Measurements from ENCODE around the gene KCNA5.

KCNA5 gene

DNA sequence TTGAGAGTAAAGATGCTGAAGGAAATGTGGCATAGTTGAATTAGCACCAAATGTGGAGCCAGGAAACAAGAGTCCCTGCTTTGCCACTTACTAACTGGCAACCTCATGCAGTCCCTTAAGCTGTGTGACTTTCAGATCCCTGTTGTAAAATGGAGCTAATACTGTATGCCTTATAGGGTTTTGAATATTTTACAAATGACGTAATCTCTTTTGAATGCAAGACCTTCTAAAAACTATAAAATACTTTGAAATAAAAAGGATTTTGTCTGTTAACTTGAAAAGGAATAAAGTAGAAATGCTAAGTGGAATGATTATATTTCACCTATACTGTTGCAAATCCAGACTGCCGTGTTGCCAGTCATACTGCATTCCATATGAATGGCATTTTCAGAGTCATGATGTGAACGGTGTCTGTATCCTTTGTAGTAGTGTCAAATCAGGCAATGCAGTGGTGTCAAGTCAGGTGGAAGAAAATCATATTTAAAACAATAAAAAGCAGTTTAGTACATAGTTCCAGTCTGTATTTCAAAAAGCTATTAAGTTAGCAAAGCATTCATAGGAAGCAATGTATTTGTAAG lies 21.3 kb downstream of the KCNA5 start:
- no peak for DNase-seq (ENCODE audit: low read depth in 3 of 3)

DNA sequence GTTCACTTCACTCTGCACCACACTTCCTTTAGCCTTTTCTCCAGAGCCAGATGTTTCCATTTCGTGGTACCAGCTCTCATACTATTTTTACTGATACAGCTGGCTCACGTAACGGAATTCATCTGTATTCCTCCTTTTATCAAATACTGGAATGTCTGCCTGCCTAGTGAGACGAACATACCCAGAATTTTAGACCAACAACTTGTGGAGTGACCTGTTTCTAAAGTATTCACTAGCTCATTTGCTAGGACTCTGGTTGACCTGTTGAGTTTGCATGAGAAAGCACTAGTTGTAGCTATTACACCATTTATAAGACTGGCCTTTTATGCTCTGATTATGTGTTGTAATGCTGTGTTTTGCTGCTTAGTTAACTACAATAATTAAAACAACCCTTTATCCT lies 22.6 kb downstream of the KCNA5 start:
- no peak for DNase-seq (ENCODE audit: low read depth in 3 of 3)

DNA sequence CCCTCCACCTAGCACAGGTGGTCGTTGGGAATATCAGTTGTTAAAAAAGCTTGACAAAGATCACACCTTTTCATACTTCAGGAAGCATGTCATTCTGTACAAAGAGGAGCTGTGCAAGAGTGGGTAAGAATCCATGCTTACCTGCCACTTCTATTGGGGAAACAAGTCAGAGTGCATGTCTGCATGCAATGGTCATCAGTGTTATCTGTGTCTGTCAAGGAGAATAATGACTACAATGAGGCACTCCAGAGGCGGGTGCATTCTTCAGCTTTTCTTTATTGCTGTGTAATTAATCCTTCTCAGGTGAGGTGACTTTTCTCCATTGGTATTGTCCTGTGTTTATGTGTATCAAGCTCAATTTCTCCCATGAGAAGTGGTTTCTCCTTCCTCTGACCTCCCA lies 24.4 kb downstream of the KCNA5 start:
- no peak for DNase-seq (ENCODE audit: low read depth in 3 of 3)

DNA sequence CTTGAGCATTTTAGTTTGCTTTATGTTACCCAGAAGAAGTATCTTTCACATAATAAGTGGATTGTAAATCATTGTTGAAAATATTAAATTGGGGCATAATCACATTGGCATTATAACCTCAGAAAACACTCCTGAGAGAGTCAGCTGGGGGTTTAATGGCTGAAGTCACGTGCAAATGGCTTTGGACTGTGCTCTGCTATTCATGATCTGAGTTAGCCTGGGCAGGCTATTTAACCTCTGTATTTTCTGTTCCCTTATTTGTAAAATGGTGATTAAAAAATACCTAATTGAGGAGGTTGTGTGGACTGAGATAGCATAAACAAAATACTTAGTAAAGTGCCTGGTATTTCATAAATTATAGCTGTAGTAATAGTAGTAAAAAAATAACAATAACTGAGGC lies 24.9 kb downstream of the KCNA5 start:
- DNase-seq (ENCODE audit: low read depth in 3 of 3) = no peak

DNA sequence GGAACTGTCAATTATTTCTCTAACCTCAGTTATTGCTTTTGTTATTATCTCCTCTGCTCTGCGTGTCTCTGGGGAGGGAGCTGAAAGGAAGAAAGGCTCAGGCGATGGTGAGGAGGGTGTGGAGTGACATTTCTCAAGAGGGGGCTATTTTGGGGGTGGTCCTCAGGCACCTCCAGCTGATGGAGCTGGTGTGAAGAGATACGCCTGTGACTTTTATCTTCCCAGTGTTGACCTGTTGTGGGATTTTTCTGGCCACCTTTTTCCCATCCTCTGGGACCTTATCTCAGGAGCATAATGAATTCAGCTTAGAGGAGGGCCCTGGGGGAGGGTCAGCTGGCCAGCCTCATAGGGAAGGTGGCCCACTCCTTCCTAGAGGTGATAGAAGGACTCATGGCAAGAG lies 26.4 kb downstream of the KCNA5 start:
- DNase-seq (ENCODE audit: low read depth in 3 of 3) = no peak

DNA sequence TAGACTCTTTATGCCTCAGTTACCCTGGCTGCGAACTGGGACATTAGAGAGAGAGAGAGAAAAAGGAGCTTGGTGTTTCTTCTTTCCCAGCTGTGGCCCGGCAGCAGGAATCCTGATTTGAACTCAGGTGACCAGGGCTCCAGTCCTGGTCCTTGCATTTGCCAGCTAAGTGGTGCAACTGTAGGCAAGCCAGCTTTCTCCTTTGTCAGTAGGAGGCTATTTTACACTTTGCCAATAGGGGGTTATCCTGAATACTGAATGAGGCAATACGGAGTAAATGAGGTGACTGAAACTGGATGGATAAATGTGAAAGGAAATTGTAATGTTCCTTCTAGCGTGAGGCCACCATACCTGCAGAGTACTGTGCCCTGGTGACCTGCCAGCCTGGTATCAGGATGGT lies 27.8 kb downstream of the KCNA5 start:
- no peak for DNase-seq (ENCODE audit: low read depth in 3 of 3)

DNA sequence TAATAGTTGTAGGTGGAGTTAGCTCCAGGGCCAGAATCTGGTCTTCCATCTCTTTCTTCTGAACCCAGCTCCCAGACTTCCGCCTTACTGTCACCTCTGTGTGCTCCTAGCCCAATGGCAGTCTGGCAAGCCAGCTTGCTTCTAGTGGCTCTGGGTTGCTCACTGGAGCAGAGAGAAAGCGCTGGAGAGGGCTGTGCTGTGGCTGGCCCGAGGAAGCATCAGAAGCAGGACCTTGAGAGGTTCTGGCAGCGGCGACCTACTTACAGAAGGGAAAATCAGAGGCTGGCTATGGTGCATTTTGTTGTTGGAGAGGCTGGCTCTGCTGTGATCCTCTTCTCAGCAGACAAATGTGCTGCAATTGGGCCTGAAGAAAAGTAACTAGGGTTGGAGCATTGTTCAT lies 28.6 kb downstream of the KCNA5 start:
- no peak for DNase-seq (ENCODE audit: low read depth in 3 of 3)

DNA sequence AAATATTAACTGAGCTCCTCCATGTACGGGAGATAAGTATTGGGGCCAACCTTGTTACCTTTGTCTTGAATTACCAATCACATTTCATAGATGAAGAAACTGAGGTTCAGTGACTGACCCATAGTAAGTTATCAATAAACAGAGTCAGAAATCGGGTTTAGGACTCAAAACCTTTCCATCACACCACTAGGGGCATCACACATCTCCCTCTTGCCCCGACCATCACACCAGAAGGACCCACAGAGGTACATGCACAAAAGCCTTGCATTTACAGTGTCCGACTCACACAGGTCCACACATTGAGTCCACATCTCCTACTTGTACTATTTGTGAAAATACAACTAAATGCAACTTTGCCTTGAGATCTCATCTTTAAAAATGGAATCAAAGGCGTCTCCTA lies 29.4 kb downstream of the KCNA5 start:
- no peak for DNase-seq (ENCODE audit: low read depth in 3 of 3)

DNA sequence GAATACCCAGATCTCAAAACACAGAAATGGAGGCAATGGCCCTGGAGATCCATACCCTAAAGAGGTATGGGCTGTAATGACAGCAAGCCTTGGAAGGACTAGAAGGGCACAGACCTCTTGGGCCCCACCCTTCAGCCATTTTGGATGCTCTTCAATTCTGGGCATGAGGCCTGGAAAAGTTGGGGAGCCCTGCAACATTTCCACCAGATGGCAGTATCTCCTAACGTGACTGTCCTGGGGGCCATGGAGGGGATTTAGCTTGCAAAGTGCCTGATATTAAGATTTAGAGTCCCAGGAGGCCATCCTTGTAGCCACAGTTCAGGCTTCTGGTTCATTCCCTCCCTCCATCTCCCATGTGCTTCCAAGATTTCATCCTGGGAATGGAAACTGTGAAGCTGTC lies 30.2 kb downstream of the KCNA5 start:
- no peak for DNase-seq (ENCODE audit: low read depth in 3 of 3)

DNA sequence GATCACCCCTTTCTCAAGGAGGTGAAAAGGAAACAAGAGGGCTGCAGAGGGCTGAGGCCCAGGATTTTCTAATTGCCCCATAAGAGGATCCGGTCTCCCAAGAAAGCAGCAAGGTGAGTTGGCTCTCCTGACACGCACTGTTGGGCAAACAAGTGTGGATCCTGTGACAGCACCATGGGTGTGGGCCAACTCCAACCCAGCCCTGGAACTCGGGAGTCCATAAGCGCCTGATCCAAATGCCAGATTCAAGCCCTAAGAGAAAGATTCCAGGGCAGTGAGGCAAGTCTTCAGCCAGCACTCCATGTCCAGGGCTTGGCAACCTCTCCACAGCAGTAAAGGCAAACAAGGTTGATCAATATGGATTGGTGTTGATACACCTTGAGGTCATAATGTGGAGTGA lies 33.1 kb downstream of the KCNA5 start:
- DNase-seq (ENCODE audit: low read depth in 3 of 3) = no peak

DNA sequence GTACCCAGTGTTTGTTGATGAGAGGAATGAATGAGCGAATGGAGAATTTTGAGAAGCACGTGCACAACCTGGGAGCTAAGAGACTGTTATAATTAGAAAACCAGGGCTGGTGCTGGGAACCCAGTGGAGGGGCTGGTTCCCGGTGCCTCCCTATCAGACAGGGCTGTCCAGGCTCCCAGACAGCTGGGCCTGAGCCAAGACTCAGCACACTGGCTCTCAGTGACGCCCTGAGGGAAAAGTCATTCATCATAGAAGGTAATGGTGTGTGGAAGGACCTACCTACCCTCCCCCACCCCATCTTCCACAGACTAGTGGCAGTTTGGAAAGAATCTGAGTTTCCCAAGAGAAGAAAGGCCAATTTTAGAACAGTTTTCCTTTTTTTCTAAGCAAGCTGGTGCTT lies 34.7 kb downstream of the KCNA5 start:
- no peak for DNase-seq (ENCODE audit: low read depth in 3 of 3)

DNA sequence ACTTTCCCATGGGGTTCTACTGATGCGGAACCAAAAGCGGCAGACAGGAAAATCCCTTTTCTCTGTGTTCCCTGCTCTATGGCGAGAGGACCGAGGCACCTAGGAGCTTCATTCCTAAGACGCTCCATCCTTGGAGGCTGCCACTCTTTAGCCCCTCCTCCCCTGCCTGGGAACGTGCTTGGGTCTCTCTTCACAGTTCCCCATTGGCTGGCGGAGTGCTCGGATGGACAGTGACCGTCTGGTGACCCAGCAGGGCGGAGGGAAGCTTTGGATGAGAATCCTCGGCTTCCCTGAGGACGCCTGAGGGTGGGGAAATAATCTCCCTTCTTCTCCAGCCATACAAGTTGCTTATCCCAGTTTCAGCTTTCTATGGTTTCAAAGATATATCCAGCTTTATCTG lies 37.3 kb downstream of the KCNA5 start:
- DNase-seq (ENCODE audit: low read depth in 3 of 3) = no peak

DNA sequence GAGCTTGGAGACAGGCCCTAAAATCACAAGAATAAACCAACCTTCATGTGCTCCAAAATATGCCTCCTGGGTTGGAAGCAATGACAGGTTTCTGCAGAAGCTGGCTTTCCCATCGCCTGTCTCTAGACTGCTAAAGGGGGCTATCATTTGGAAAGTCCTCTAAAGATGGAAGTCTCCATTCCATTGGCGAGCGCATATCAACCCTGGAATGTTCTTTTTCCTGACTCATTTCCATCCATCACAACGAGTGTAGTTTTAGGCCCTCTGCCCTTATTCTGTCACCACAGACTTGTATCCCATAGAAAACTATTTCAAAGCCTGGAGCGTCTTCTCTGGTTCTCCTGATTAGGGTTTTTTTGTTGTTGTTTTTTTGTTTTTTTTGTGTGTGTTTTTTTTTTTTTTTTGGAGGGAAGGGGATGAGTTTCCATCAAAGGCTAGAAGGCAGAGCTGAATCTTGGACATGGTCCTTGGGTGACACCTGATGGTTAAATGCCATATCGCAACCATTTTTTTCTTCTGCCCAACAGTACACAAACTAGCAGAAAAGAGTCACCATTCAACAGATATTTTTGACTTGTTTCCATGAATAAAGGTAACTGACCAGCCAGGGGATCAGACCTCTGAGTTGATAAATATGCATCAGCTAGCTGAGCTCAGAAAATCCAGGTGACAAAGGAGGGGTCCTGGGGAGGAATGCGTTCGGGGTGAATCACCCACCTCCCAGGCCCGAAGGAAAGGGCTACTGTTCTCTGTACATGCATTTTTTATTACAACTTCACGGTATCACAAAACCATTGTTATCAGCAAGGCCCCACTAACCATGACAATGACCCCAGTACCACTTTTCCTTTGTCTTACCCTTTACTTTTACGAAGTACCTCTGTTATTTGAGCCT lies 40.5 kb downstream of the KCNA5 start:
- peak in 1 of 3 donors; percentile 1 for DNase-seq (ENCODE audit: low read depth in 3 of 3)

DNA sequence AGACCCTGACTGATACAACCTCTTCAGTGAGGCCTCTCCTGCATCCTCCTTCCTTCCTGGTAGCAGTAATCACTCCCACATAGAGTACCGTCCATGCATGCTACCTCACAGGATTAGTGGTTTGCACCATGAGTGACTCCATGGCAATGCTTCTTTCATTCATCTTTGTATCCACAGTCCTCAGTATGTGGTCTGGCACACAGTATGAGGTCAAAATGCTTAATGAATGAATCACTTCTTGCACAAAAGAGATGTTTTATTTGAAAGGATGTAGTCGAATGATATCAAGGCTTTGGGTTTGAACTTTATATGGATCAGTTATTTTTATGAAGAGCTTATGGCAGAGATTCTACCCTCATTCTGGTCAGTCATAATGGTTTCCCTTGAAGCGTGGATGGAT lies 42.2 kb downstream of the KCNA5 start:
- no peak for DNase-seq (ENCODE audit: low read depth in 3 of 3)

DNA sequence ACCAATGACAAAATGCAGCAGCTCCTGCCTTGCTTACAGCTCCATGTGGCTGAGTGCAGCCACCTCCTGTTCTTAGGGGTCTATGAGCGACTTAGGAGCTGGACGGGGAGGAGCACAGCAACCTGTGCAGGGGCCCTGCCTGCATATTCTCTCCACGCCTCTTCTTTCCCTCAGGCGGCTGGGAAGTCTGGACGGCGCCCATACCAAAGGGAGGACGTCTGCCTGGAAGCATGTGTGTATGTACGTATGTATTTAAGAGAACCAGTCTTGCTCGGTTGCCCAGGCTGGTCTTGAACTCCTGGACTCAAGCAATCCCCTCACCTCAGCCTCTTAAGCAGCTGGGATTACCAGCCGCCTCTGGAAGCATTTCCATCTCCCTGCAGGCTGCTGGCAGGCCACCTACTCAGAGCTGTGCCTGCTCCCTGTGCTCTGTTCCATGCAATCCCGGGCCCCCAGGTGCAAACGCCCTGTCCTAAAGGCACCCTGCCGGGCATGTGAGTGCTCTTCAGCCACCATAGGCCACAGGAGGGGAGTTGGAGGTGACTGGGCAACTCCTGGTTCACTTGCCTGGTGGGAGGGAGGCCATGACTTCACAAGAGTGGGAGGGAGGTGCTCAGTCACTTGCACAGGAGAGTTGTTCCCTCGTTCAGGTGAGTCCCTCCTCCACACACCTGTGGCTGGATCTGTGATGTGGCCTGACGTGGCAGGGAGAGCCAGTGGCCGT lies 44.3 kb downstream of the KCNA5 start:
- DNase-seq (ENCODE audit: low read depth in 3 of 3) = no peak

DNA sequence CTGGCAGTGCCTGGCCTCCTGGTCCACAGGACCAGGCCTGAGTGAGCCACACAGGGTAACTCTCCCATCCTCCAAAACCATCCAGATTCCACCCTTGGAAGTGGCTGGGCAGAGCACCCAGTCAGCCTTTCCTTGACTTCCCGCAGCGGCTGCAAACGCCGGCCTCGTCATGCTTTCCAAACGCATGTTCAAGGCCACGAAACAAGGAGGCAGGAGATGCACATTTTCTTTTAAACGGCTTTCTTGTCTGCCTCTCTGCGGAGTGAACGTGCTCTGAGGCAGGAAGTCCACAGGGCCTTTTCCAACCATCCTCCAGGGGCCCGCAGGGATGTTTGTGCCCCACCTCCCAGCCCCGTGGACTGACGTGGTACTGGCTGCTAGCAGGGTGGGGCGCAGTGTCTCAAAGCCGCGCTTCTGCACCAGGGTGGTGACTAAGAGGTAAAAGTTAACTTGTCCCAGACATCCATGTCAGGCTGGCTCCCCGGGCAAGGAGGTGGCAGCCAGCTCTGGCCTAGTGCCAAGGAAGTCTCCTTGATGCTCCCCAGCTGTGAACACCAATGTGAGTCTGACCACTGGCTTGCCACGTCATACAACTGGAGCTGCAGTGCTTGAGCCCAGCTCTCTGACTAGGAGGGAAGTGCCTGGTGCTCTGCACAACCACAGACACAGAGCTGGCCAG lies 45.0 kb downstream of the KCNA5 start:
- no peak for DNase-seq (ENCODE audit: low read depth in 3 of 3)

DNA sequence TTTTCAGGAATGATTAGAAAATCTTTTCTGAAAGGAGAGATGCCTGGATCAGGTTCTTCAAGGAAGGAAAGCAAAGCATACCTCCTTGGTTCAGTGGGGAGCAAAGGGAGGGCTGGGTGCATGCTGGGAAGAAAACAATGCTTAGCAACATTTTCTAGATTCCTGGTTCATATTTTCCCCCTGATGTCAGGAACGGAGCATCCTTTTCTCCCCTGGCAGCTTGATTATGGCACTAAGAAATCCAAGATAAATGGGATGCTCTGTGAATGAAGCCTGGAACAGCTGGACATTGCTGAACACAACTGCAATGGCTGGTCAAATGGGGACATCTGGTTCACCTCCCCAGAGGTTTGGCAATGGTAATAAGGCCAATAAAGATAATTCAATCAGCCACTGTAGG lies 50.9 kb downstream of the KCNA5 start:
- DNase-seq (ENCODE audit: low read depth in 3 of 3) = no peak

DNA sequence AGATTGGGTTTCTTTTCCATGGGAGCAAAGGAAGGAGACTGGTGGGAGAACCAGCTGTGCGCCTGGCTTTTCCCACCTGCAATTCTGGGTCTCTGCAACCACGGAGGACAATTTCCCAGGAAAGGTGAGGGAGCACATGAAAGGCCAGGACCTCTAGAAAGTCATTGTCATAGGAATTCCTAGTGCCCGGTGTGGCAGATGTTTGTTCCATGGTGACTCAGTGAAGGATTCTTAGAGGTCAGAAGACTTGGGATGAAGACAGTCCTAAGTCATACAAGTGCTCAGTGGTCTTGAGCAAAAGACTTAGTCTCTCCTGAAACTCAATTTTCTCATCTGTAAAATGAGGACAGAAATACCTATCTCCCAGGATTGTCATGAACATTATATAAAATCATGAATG lies 51.3 kb downstream of the KCNA5 start:
- DNase-seq (ENCODE audit: low read depth in 3 of 3) = no peak

Data from stimulated activated CD4-positive, alpha-beta T cell treated with anti-CD3 and anti-CD28 coated beads, TNF-alpha, amount 100 ng/mL, for 48 hours (primary cell).